Hepatocyte (in vitro differentiated cells): ENCODE measurements around the gene ATF6. TPM values are rescaled to one million over a fixed set of nuclear protein-coding genes. Genes with fewer than 3 reads are reported as not detected.

Source experiments
- DNase-seq: peaks from one replicate; pipeline ENCODE4 v3.0.0-alpha.2; 2016; ENCODE audit warnings: low spot score
- H2AFZ ChIP-seq: fragments of 200-600 bp; sonication (generic); 2 replicates; pipeline ENCODE4 v1.6.0; 2016; ENCODE audit warnings: antibody characterized with exemption, mild to moderate bottlenecking
- H3K27ac ChIP-seq: fragments of 200-600 bp; sonication (generic); 2 replicates; pipeline ENCODE4 v1.5.1; 2016; ENCODE audit warnings: mild to moderate bottlenecking
- H3K27me3 ChIP-seq: fragments of 200-600 bp; sonication (generic); 2 replicates; pipeline ENCODE4 v1.6.1; 2016
- H3K36me3 ChIP-seq: fragments of 200-600 bp; sonication (generic); replicated peaks from 2 replicates; pipeline ENCODE4 v1.5.1; 2016; ENCODE audit warnings: low read depth; ENCODE audit not compliant: insufficient read depth
- H3K4me1 ChIP-seq: fragments of 200-600 bp; sonication (generic); 2 replicates; pipeline ENCODE4 v1.5.1; 2016; ENCODE audit warnings: mild to moderate bottlenecking, moderate library complexity; ENCODE audit not compliant: insufficient read depth
- H3K4me2 ChIP-seq: fragments of 200-600 bp; sonication (generic); 2 replicates; pipeline ENCODE4 v1.6.0; 2016
- H3K4me3 ChIP-seq: fragments of 200-600 bp; sonication (generic); 2 replicates; pipeline ENCODE4 v1.5.1; 2016; ENCODE audit warnings: mild to moderate bottlenecking
- H3K79me2 ChIP-seq: fragments of 200-600 bp; sonication (generic); 2 replicates; pipeline ENCODE4 v1.6.0; 2017; ENCODE audit warnings: mild to moderate bottlenecking
- H3K9me2 ChIP-seq: fragments of 200-600 bp; sonication (generic); replicated peaks from 2 replicates; pipeline ENCODE4 v1.6.0; 2017; ENCODE audit warnings: mild to moderate bottlenecking; ENCODE audit not compliant: insufficient read depth
- H3K9me3 ChIP-seq: fragments of 200-600 bp; sonication (generic); 2 replicates; pipeline ENCODE4 v1.5.1; 2016; ENCODE audit warnings: low read depth, mild to moderate bottlenecking
- H4K20me1 ChIP-seq: fragments of 200-600 bp; sonication (generic); 2 replicates; pipeline ENCODE4 v1.6.0; 2016; ENCODE audit warnings: mild to moderate bottlenecking; ENCODE audit not compliant: insufficient read depth, poor library complexity, severe bottlenecking
- EZH2 ChIP-seq: fragments of 200-600 bp; sonication (generic); IDR thresholded peaks from 2 replicates; pipeline ENCODE4 v1.6.1; 2016; ENCODE audit warnings: antibody characterized with exemption, mild to moderate bottlenecking, borderline replicate concordance
- EZH2phosphoT487 ChIP-seq: fragments of 200-600 bp; sonication (generic); IDR thresholded peaks from one replicate; pipeline ENCODE4 v1.6.1; 2018; ENCODE audit warnings: antibody characterized with exemption, mild to moderate bottlenecking, low read depth, moderate library complexity; ENCODE audit not compliant: unreplicated experiment, severe bottlenecking
- WGBS: methylation state at CpG from one replicate; pipeline ENCODE4 v1.1.6; 2016; ENCODE audit warnings: low lambda C conversion rate; ENCODE audit errors: missing lambda C conversion rate; 5-methylcytosine and 5-hydroxymethylcytosine counted together
- polyA plus RNA-seq: library from polyadenylated mRNA; unstranded; fragments of >200 nt; fragmentation: Nextera tagmentation; extraction: Ambion mirVana; gene quantifications from 2 replicates; pipeline ENCODE4 v1.2.1, GENCODE V29; 2016
- total RNA-seq: library from RNA; depleted of rRNA; stranded (reverse); fragments of >200 nt; gene quantifications from 2 replicates; pipeline ENCODE4 v1.2.3, GENCODE V29; 2014
- TF ChIP-seq, protein P1 (sequence below): fragments of 200-600 bp; sonication (generic); IDR thresholded peaks from 2 replicates; pipeline ENCODE4 v1.5.1; 2016; ENCODE audit warnings: antibody characterized with exemption, mild to moderate bottlenecking; ENCODE audit not compliant: poor library complexity

The ATF6 gene
- total and polyA plus RNA-seq, 2 experiments from 2014 or later, result 15.3 to 29.8 TPM

DNA sequence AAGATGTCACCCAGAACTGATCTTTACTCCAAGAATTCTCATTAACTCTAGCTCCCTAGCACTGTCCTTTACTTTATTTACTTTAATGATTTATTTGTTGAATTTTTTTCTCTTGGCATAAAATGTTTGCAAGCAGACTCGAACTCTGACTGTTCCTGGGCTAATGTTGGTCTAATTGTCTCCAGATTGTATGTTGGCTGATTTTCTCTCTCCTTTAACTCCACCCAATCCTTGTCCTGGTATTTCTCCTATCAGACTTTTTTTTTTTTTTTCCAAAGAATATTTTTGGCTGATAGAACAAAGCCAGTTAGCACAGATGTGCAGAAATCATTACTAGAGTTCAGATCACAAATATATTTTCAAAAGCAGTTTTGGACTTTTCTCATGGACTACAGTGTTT, 82.6 kb downstream of the ATF6 start:
- no peak overlapping the region for H2AFZ ChIP-seq
- WGBS, result 55% methylated on average over 1 of the region's 1 CpG
- TF ChIP-seq, protein P1, sequence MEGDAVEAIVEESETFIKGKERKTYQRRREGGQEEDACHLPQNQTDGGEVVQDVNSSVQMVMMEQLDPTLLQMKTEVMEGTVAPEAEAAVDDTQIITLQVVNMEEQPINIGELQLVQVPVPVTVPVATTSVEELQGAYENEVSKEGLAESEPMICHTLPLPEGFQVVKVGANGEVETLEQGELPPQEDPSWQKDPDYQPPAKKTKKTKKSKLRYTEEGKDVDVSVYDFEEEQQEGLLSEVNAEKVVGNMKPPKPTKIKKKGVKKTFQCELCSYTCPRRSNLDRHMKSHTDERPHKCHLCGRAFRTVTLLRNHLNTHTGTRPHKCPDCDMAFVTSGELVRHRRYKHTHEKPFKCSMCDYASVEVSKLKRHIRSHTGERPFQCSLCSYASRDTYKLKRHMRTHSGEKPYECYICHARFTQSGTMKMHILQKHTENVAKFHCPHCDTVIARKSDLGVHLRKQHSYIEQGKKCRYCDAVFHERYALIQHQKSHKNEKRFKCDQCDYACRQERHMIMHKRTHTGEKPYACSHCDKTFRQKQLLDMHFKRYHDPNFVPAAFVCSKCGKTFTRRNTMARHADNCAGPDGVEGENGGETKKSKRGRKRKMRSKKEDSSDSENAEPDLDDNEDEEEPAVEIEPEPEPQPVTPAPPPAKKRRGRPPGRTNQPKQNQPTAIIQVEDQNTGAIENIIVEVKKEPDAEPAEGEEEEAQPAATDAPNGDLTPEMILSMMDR, result no peak
- no peak for TF ChIP-seq EZH2phosphoT487
- no peak for TF ChIP-seq EZH2

GRCh38 chr1:161849518-161849917, 83.4 kb downstream of the ATF6 start:
- Histone ChIP-seq H2AFZ (no peak overlapping the region), H4K20me1 (no peaks in the 10 kb centered on the region), H3K9me3 (no peaks in the 10 kb centered on the region), H3K4me3 (no peak overlapping the region), H3K27me3 (no peaks in the 10 kb centered on the region), H3K9me2 (no peaks in the 10 kb centered on the region), H3K36me3 (no peaks in the 10 kb centered on the region), H3K79me2 (no peaks in the 10 kb centered on the region), H3K4me2 (no peak overlapping the region), H3K4me1 (no peaks in the 10 kb centered on the region), H3K27ac (no peak overlapping the region)
- no peak for DNase-seq
- TF ChIP-seq, protein P1, result no peak
- no peak for TF ChIP-seq EZH2
- no peak for TF ChIP-seq EZH2phosphoT487

More for the DNA sequence above, 82.6 kb downstream of the ATF6 start:
- no peaks in the 10 kb centered on the region for H4K20me1 ChIP-seq
- no peaks in the 10 kb centered on the region for H3K27me3 ChIP-seq
- H3K4me3 ChIP-seq, result no peak overlapping the region
- H3K4me1 ChIP-seq, result no peaks in the 10 kb centered on the region
- no peaks in the 10 kb centered on the region for H3K79me2 ChIP-seq
- no peaks in the 10 kb centered on the region for H3K9me2 ChIP-seq
- H3K4me2 ChIP-seq, result no peak overlapping the region
- no peak for DNase-seq
- H3K27ac ChIP-seq, result no peak overlapping the region
- H3K36me3 ChIP-seq, result no peaks in the 10 kb centered on the region
- no peaks in the 10 kb centered on the region for H3K9me3 ChIP-seq

DNA sequence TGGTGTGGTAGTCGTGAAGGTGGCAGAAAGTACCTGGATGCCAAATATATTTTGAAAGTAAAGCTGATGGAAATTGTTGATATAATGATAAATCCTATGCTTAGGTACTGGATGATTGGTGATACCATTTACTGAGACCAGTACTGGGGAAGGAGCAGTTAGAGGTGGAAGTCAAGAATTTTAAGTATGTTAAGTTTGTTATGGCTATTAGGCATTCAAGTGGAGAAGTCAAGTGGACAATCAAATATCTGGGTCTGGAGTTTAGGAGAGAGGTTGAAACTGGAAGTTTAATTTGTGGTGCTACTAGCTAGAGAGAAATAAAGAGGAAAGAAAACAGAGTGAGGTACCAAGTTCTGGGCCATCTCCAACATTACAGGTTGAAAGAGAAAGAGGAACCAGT, 89.1 kb downstream of the ATF6 start:
- Histone ChIP-seq H3K4me3 (no peak overlapping the region), H3K9me3 (no peaks in the 10 kb centered on the region), H3K9me2 (no peaks in the 10 kb centered on the region), H3K79me2 (no peaks in the 10 kb centered on the region), H3K27ac (no peak overlapping the region), H2AFZ (no peak overlapping the region), H3K27me3 (no peaks in the 10 kb centered on the region), H3K4me2 (no peak overlapping the region), H4K20me1 (no peaks in the 10 kb centered on the region), H3K4me1 (no peaks in the 10 kb centered on the region), H3K36me3 (no peaks in the 10 kb centered on the region)
- DNase-seq, result no peak
- 90% methylated on average over 1 of the region's 1 CpG for whole genome bisulfite sequencing
- no peak for TF ChIP-seq EZH2
- TF ChIP-seq, protein P1, result no peak
- no peak for TF ChIP-seq EZH2phosphoT487

DNA sequence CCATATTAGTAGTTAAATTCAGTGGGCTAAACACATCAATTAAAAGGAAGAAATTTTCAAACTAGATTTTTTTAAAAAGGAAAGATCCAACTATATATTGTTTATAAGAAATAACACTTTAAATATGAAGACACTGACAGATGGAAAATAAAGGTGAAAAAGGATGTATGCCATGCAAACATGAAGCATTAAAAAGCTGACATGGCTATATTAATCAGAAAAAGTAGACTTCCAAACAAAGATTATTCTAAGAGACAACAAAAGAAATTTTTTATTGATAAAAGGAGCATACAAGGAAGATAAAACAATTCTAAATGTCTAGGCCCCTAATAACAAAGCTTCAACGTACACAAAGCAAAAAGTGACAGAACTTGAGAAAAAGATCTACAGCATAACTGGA, 92.2 kb downstream of the ATF6 start:
- no peak overlapping the region for H3K27ac ChIP-seq
- H3K4me3 ChIP-seq, result no peak overlapping the region
- TF ChIP-seq EZH2phosphoT487 (no peak), EZH2 (no peak)
- TF ChIP-seq, protein P1, result no peak
- no peaks in the 10 kb centered on the region for H3K9me2 ChIP-seq
- H2AFZ ChIP-seq, result no peak overlapping the region
- no peaks in the 10 kb centered on the region for H3K36me3 ChIP-seq
- 85% methylated on average over 1 of the region's 1 CpG for WGBS
- no peaks in the 10 kb centered on the region for H3K79me2 ChIP-seq
- DNase-seq, result no peak
- H3K27me3 ChIP-seq, result no peaks in the 10 kb centered on the region
- no peaks in the 10 kb centered on the region for H4K20me1 ChIP-seq
- no peaks in the 10 kb centered on the region for H3K9me3 ChIP-seq
- H3K4me2 ChIP-seq, result no peak overlapping the region
- no peaks in the 10 kb centered on the region for H3K4me1 ChIP-seq
